ENCODE data around the gene GPSM1. TPM values are rescaled to one million over a fixed set of nuclear protein-coding genes. Genes with fewer than 3 reads are reported as not detected.
A peak's percentile ranks its signal among the peaks of the same experiment; 100 is the strongest.

The GPSM1 gene
- total RNA-seq, 1 donor from 2014 or later = 35.4 TPM

DNA sequence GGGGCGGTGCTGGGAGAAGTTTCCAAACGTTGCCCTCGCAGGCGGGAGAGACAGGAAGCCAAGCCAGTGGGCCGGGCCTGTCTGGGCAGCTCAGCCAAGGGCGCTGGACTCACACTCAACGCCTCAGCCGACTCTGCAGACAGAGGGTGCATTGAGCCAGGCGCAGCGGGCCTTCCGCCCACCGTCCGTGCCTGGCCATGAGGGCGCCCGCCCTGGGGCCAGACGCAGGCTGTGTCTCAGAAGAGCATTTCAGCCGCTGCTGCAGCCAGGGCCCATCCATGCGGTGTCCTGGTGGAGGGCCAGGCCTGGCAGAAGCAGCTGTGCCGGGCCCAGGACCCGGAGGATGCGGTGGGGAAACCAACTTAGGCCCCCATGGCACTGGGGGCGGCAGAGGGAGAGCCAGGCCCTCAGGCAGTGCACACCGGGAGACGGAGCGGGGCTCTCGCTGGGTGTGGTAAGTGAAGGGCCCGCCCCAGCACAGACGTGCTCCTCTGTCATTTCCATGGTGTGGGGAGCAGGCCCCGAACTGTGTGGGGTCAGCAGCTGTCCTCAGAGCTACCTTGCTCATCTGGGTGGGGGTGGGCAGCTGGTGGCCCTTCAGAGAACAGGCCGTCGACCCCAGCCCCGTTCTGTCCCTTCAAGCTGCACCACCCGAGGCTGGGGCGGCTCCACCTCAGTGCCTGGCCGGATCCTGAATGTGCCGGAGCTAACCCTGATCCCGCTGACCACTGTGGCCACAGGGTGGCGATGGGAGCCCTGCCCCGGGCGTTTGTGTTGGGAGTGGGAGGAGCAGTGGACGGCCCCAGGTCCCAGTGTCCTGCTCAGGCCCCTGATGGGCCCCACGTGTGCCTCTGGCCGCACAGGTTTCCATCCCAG, 18.2 kb downstream of the GPSM1 start:
- H3K4me3 ChIP-seq = peak overlapping the region; percentile 7 to 22
- peak in 1 of 2 donors; percentile 42 for TF ChIP-seq POLR2AphosphoS5 (IDR thresholded peaks at IDR 0.05; ENCODE audit: insufficient read depth in 1 of 2, low read depth in 1 of 2)
- TF ChIP-seq, protein P1, sequence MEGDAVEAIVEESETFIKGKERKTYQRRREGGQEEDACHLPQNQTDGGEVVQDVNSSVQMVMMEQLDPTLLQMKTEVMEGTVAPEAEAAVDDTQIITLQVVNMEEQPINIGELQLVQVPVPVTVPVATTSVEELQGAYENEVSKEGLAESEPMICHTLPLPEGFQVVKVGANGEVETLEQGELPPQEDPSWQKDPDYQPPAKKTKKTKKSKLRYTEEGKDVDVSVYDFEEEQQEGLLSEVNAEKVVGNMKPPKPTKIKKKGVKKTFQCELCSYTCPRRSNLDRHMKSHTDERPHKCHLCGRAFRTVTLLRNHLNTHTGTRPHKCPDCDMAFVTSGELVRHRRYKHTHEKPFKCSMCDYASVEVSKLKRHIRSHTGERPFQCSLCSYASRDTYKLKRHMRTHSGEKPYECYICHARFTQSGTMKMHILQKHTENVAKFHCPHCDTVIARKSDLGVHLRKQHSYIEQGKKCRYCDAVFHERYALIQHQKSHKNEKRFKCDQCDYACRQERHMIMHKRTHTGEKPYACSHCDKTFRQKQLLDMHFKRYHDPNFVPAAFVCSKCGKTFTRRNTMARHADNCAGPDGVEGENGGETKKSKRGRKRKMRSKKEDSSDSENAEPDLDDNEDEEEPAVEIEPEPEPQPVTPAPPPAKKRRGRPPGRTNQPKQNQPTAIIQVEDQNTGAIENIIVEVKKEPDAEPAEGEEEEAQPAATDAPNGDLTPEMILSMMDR (IDR thresholded peaks at IDR 0.05) = peak in 1 of 3 experiments; percentile 20
- TF ChIP-seq POLR2A (IDR thresholded peaks at IDR 0.05) = no peak
- no peaks in the 10 kb centered on the region for H3K27me3 ChIP-seq
- H3K4me1 ChIP-seq = peaks cover 45% of the 10 kb centered on the region
- no peaks in the 10 kb centered on the region for H3K36me3 ChIP-seq
- no peak for DNase-seq (ENCODE audit: extremely low spot score in 2 of 2)
- H3K9me3 ChIP-seq = no peaks in the 10 kb centered on the region
- intact Hi-C loops (cut with DNase I) = no loop called here
- peak overlapping the region; percentile 75 for H3K27ac ChIP-seq

DNA sequence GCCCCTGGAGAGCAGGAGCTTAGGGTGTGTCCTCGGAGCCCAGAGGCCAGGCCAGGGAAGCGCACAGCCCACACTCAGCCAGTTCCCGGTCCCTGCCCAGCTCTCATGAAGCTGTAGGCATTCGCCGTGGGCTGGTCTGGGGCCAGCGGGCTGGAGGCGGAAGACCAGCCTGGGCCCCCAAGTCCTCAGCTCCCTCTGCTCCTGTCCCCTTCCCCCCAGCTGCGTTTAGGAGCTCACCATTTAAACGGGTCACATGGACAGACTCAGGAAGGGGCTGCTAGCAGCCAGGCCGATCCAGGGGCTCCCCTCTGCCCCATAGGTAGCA, 18.8 kb downstream of the GPSM1 start:
- intact Hi-C loops (cut with DNase I) = no loop called here
- Histone ChIP-seq H3K4me1 (peaks cover 45% of the 10 kb centered on the region), H3K4me3 (no peak overlapping the region), H3K36me3 (no peaks in the 10 kb centered on the region), H3K27me3 (no peaks in the 10 kb centered on the region), H3K27ac (peak overlapping the region; percentile 75), H3K9me3 (no peaks in the 10 kb centered on the region)
- TF ChIP-seq, protein P1 (IDR thresholded peaks at IDR 0.05) = no peak
- no peak for TF ChIP-seq POLR2AphosphoS5 (IDR thresholded peaks at IDR 0.05; ENCODE audit: insufficient read depth in 1 of 2, low read depth in 1 of 2)
- no peak for TF ChIP-seq POLR2A (IDR thresholded peaks at IDR 0.05)
- no peak for DNase-seq (ENCODE audit: extremely low spot score in 2 of 2)

DNA sequence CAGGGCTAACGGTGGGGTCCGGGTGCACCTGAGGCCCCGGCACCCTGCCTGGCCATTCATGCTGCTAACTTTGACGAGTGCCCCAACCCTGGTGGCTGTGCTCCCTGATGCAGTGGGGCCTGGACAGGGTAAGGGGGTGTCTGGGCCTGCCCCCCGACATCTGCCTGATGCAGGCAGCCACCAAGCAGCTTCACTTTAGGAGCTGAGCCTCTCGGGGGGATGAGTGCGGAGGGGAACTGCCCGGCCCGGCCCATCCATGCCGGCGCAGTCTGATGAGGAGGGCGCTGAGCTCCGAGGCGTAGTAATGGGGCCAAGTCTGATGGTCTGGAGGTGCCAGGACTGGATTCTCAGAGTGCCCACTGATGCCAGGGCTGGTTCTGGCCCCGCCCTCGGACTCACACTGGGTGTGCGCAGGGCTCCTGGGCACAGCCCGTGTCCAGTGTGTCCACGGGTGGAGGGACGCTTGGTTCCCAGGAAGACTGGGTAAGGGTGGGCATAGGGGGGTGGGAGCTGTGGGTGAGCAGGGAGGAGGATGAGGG, 19.7 kb downstream of the GPSM1 start:
- no peaks in the 10 kb centered on the region for H3K36me3 ChIP-seq
- no peak overlapping the region for H3K27ac ChIP-seq
- TF ChIP-seq, protein P1 (IDR thresholded peaks at IDR 0.05) = no peak
- TF ChIP-seq POLR2AphosphoS5 (IDR thresholded peaks at IDR 0.05; ENCODE audit: insufficient read depth in 1 of 2, low read depth in 1 of 2) (peak in 1 of 2 donors; percentile 1), POLR2A (IDR thresholded peaks at IDR 0.05) (no peak)
- no peak overlapping the region for H3K4me3 ChIP-seq
- no peaks in the 10 kb centered on the region for H3K9me3 ChIP-seq
- intact Hi-C loops (cut with DNase I) = no loop called here
- H3K27me3 ChIP-seq = no peaks in the 10 kb centered on the region
- H3K4me1 ChIP-seq = peaks cover 43% of the 10 kb centered on the region
- no peak for DNase-seq (ENCODE audit: extremely low spot score in 2 of 2)

DNA sequence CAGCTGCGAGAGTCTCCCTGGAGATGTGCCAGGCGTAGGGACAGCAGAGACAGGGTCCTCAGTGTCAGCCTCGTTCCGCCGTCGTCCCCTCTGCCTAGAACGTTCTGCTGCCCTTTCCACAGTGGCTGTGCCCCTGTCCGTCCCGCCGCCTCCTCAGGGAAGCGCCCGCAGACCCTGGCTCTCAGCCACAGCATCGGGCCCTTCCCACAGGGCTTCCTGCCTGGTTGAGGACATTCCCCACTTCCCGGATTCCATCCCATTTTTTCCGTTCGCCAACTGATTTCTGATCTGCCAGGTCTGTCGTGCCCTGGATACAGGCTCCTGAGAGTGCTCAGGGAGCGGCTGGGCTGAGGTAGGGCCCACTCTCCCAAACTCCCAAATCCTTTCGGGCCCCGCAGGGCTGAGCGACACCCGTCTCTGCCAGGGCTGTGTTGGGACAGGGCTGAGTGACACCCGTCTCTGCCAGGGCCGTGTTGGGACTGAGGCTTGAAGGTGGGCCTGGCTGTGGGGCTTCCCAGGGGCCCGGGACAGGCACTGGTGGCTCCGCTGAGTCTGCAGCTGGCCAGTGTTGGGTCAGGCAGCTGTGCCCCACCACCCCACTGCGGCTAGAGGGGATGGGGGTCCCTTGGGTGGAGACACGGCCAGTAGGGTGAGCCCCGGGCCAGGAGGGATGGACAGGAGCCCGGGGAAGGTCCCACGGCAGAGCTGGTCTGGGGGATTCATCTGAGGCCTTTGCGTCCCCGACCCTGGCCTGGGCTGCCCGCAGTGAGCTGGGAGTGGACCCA, 20.3 kb downstream of the GPSM1 start:
- TF ChIP-seq POLR2A (IDR thresholded peaks at IDR 0.05) (no peak), POLR2AphosphoS5 (IDR thresholded peaks at IDR 0.05; ENCODE audit: insufficient read depth in 1 of 2, low read depth in 1 of 2) (no peak)
- TF ChIP-seq, protein P1 (IDR thresholded peaks at IDR 0.05) = no peak
- intact Hi-C loops (cut with DNase I) = no loop called here
- DNase-seq (ENCODE audit: extremely low spot score in 2 of 2) = no peak
- Histone ChIP-seq H3K27ac (no peak overlapping the region), H3K4me1 (peaks cover 40% of the 10 kb centered on the region), H3K4me3 (no peak overlapping the region), H3K27me3 (no peaks in the 10 kb centered on the region), H3K9me3 (no peaks in the 10 kb centered on the region), H3K36me3 (no peaks in the 10 kb centered on the region)
